ENCODE data around the gene KNL1.
"Not testable (repeated sequence)": the region's sequence is repeated elsewhere in the genome, so short reads cannot be mapped to it uniquely, and the experiment has no call there.

The KNL1 gene

DNA sequence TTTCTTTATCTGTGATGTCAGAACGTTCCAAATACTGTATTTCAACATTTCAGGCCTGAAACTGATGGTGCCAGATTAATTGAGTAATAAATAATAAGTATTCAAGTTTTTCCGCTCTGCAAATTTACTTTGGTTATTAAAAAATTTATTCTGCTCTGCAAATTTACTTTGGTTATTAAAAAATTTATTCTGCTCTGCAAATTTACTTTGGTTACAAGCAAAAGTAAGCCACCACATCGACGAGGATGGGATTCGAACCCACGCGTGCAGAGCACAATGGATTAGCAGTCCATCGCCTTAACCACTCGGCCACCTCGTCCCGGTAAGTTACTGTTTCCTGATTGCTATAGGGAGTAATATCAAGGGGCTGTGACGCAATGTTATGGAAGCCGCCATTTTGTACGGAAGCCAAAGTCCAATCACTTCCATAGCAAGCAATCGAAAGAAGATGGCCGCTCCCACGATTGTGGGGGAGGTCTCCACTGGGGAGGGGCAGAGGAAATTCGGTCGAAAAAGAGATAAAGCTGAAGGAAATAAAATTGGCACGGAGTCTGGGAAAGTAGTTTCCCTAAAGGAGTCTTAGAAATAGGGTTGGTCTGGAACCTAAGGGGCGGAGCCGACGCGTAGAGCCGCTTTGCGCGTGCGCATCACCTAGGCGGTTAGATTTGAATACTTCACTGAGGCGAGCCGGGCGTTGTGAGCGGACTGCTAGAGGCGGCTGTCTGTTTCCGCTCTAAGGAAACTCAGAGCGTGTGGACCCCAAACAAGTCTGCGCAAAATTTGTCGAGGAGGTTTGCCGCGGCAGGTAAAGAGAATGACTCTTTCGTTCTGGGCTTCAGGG is at the start of gene KNL1:
Gene KNL1, plus strand, starts transcription at position 662 of the 841 bp plus-strand sequence. CDS start 8,683 bp downstream, outside the sequence.
- peak; percentile 80 to 89 for DNase-seq (ENCODE audit: low read depth in 2 of 2)

DNA sequence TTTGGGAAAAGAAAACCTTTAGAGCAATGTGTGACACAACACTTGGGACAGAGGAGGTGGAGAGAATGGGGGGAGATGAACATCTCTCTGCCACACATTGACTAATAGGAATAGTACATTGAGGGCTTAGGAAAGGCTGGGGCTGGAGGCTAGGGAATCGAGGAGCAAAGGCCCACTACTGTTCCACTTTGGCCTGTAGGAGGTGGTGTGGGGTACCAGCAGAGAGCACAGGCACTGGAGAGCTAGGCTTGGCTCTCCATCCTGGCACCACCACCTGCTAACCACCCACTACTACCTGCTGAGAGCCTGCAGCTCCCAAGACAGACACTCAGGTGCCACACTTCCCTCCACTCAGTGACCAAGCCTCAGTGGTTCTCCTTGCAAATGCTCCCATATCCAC is 48.6 kb upstream of the KNL1 start:
- DNase-seq (ENCODE audit: low read depth in 2 of 2) = no peak

DNA sequence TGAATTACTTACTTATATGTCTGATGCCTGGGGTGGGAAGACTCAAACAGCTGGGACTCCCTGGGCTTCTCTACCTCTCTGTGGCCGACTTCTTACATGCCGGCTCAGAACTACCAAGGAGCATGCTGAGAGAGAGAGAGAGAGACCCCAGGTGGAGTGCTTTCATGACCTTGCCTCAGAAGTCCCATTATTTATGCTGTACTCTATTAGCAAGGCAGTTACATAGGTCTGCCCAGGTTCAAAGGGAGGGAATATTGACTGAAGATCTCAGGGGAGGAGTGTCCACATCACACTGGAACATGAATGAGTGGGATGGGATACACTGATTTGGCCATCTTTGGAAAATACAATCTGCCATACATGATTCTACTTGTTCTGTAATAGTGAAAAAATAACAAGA is 45.4 kb upstream of the KNL1 start:
- DNase-seq (ENCODE audit: low read depth in 2 of 2) = no peak

DNA sequence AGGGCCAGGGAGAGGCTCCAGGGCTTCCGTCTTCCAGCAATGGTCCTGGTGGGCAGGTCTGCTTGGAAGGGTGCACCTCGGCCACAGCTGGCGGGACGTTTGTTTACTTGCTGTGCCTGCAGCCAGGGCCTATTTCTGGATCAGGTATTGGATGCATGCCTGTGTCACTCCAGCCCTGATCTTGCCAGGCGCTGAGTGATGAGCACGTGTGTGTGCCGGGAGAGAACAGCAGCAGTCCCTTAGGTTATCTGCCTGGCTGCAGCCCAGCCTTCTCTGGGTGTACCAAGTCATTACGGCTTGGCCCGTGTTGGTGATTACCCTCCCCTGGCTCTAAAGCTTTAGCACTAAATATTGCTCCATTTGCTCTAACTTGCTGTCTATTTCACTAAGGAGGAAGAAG is 44.2 kb upstream of the KNL1 start:
- no peak for DNase-seq (ENCODE audit: low read depth in 2 of 2)

- no peak for DNase-seq (ENCODE audit: low read depth in 2 of 2)
Measured at GRCh38 chr15:40550341-40551037, 43.6 kb upstream of the KNL1 start.

- DNase-seq (ENCODE audit: low read depth in 2 of 2) = no peak
Measured at GRCh38 chr15:40554161-40554525, 39.9 kb upstream of the KNL1 start.

- no peak for DNase-seq (ENCODE audit: low read depth in 2 of 2)
Measured at GRCh38 chr15:40555876-40556275, 38.2 kb upstream of the KNL1 start.

GRCh38 chr15:40558952-40559742 is 34.9 kb upstream of the KNL1 start:
- no peak for DNase-seq (ENCODE audit: low read depth in 2 of 2)

DNA sequence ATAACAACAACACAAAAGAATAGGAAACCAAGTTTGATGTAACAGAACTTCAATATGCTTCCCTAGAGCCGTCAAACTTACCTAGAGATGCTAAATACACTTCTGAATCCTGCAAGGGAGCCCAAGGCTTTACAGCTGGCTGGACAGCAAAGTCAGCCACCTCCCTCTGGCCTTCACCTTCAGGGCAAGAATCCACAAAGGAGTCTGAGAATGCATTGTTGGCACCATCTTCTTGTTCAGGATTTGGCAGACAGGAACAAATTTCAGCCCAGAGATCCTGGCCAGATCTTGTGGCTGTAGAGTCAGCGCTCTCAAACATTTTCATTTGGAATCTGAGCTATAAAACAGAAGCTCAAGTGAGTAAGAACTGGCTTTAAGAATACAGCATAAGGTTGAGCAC is 31.4 kb upstream of the KNL1 start:
- DNase-seq (ENCODE audit: low read depth in 2 of 2) = no peak

DNA sequence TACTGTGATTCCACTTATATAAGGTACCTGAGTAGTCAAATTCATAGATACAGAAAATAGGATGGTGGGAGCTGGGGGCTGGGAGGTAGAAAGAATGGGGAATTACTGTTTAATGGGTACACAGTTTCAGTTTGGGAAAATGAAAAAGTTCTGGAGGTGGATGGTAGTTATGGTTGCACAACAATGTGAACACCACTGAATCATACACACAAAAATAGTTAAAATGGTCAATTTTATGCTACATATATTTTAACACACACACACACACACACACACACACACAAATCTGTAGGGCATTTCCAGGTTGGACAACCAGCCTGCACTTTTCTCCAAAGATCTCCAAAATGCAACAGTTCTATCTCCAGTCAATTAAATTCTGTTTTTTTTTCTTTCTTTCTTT is 30.6 kb upstream of the KNL1 start:
- DNase-seq (ENCODE audit: low read depth in 2 of 2) = no peak

GRCh38 chr15:40564591-40565332 is 29.3 kb upstream of the KNL1 start, which contains the start of gene CCDC32:
TSS of gene CCDC32 (minus strand) at chr15:40565042. CDS start at chr15:40563015, 2,027 bp downstream.
- DNase-seq (ENCODE audit: low read depth in 2 of 2) = peak; percentile 90 to 93

- no peak for DNase-seq (ENCODE audit: low read depth in 2 of 2)
Measured at GRCh38 chr15:40565333-40566238, 28.5 kb upstream of the KNL1 start.

- DNase-seq (ENCODE audit: low read depth in 2 of 2) = no peak
Measured at GRCh38 chr15:40567111-40567510, 26.9 kb upstream of the KNL1 start.

- DNase-seq (ENCODE audit: low read depth in 2 of 2) = peak; percentile 90 to 92
Measured at GRCh38 chr15:40569129-40569953, 24.7 kb upstream of the KNL1 start, which contains the start of gene RPUSD2. TSS of gene RPUSD2 (plus strand) at chr15:40569299. CDS start at chr15:40569338, 39 bp downstream.

DNA sequence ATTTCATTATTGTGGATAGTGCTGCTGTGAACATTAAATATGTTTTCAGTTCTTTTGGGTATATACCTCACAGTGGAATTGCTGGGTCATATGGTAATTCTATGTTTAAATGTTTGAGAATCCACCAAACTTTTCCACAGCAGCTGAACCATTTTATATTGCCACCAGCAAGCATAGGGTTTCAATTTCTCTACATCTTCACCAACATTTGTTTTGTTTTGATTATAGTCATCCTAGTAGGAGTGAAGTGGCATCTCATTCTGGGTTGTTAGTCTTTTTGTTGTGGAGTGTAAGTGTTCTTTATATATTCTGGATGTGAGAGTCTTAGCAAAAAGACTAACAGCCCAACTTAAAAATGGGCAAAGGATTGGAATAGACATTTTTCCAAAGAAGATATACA is 18.9 kb upstream of the KNL1 start:
- DNase-seq (ENCODE audit: low read depth in 2 of 2) = no peak

GRCh38 chr15:40576914-40577313 is 17.1 kb upstream of the KNL1 start:
- DNase-seq (ENCODE audit: low read depth in 2 of 2) = not testable (repeated sequence)

DNA sequence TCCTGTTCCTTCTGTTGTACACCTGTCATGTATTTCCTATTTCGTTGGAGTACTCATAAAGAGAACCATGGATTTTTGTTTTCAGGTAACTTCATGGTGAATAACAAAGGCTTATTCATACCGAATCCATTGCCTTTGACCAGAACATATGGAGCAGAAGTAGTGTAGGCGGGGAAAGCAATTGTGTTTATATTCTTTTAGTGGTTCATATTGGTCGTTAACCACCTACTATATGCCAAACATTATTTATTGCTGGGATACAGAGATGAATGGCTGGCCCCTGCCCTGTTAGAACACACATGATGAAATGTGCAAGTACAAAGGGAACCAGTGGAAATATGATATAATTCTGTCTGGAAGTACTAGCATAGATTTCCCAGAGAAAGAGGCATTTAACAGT is 15.2 kb upstream of the KNL1 start:
- DNase-seq (ENCODE audit: low read depth in 2 of 2) = no peak

DNA sequence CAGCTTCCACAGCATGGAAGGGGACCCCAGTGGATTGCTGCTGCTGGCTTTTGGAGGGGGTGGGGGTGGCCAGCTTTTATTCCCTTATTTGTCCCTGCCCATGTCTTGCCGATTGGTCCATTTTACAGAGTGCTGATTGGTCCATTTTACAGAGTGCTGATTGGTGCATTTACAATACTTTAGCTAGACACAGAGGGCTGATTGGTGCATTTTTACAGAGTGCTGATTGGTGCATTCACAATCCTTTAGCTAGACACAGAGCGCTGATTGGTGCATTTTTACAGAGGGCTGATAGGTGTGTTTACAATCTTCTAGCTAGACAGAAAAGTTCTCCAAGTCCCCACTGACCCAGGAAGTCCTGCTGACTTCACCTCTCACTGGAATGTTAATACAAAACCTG is 12.3 kb upstream of the KNL1 start:
- not testable (repeated sequence) for DNase-seq (ENCODE audit: low read depth in 2 of 2)

DNA sequence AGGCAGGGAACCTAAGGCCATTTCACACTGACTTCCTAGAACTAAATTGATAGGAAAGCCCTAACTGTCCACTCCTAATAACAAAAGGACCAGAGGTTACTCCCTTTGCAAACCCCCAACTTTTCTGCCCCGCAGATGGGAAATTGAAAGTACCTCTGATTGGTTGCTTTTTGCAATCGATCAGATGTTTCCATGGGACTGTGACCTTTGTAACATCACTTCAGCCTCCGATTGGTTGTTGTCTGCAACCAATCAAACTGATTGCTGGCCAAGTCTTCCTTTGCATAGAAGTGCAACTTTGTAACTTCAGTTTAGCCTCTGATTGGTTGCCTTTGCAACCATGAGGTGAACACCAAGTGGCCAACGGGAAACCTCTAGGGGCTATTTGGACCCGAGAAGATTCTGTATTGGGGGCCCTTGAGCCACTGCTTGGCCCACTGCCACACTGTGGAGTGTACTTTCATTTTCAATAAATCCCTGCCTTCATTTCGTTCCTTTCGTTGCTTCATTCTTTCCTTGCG is 11.3 kb upstream of the KNL1 start:
- no peak for DNase-seq (ENCODE audit: low read depth in 2 of 2)
